HL-60/S4 treated with retinoic acid at 250 ng/mL for 4 days and 3 days (cell line): ENCODE data around the gene BMPR1A.

Source experiments
- in situ Hi-C: fragments of 300-500 bp; cut with MboI; formaldehyde crosslinking; loops from 2 replicates; pipeline ENCODE4 v1.7.0; 2022; ENCODE audit warnings: low sequenced_read_pairs

BMPR1A gene

GRCh38 chr10:86756511-86757112 is at the start of gene BMPR1A:
BMPR1A (plus strand) TSS chr10:86756619; CDS start chr10:86876019, 119,400 bp downstream.
- in situ Hi-C loops: no loop called here

- in situ Hi-C loops: no loop called here
Observed at GRCh38 chr10:86706977-86707376, 49.4 kb upstream of the BMPR1A start.

- in situ Hi-C loops: no loop called here
Observed at GRCh38 chr10:86707505-86707904, 48.9 kb upstream of the BMPR1A start.

- in situ Hi-C loops: no loop called here
Observed at GRCh38 chr10:86708068-86708782, 48.2 kb upstream of the BMPR1A start.

GRCh38 chr10:86708783-86709380 is 47.5 kb upstream of the BMPR1A start:
- in situ Hi-C loops: no loop called here

- in situ Hi-C loops: no loop called here
Observed at GRCh38 chr10:86709396-86710185, 46.8 kb upstream of the BMPR1A start.

GRCh38 chr10:86710987-86711512 is 45.4 kb upstream of the BMPR1A start:
- in situ Hi-C loops: no loop called here

GRCh38 chr10:86711513-86712316 is 44.7 kb upstream of the BMPR1A start:
- in situ Hi-C loops: no loop called here

GRCh38 chr10:86712317-86712707 is 44.1 kb upstream of the BMPR1A start:
- in situ Hi-C loops: no loop called here

GRCh38 chr10:86715156-86715795 is 41.1 kb upstream of the BMPR1A start:
- in situ Hi-C loops: no loop called here

- in situ Hi-C loops: no loop called here
Observed at GRCh38 chr10:86715836-86716235, 40.6 kb upstream of the BMPR1A start.

GRCh38 chr10:86716466-86716865 is 40.0 kb upstream of the BMPR1A start:
- in situ Hi-C loops: no loop called here

GRCh38 chr10:86718556-86718955 is 37.9 kb upstream of the BMPR1A start:
- in situ Hi-C loops: no loop called here

GRCh38 chr10:86721232-86721631 is 35.2 kb upstream of the BMPR1A start:
- in situ Hi-C loops: no loop called here

- in situ Hi-C loops: no loop called here
Observed at GRCh38 chr10:86723009-86723408, 33.4 kb upstream of the BMPR1A start.

- in situ Hi-C loops: no loop called here
Observed at GRCh38 chr10:86724445-86724844, 32.0 kb upstream of the BMPR1A start.

GRCh38 chr10:86725980-86726676 is 30.3 kb upstream of the BMPR1A start:
- in situ Hi-C loops: no loop called here

- in situ Hi-C loops: no loop called here
Observed at GRCh38 chr10:86726677-86726999, 29.8 kb upstream of the BMPR1A start.

GRCh38 chr10:86727470-86727869 is 28.9 kb upstream of the BMPR1A start:
- in situ Hi-C loops: no loop called here
